Hepatic stellate cell (primary cell): ENCODE measurements around the gene C3orf70.

ENCODE experiments used
- DNase-seq: peaks from one replicate; pipeline ENCODE4 v3.0.0; 2011; ENCODE audit warnings: low spot score

Gene C3orf70

DNA sequence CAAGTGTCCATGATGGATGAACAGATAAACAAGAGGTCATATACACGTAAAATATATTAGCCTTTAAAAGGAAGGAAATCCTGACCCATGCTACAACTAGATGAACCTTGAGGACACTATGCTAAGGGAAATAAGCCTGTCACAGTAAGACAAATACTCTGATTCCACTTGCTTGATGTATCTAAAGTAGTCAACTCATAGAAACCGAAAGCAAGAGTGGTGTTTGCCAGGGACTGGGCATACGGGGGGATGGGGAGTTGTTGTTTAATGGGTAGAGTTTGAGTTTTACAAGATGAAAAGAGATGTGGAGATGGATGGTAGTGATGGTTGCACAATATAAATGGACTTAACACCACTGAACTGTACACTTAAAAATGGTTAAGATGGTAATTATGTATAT lies 65.4 kb downstream of the C3orf70 start:
- no peak for DNase-seq

DNA sequence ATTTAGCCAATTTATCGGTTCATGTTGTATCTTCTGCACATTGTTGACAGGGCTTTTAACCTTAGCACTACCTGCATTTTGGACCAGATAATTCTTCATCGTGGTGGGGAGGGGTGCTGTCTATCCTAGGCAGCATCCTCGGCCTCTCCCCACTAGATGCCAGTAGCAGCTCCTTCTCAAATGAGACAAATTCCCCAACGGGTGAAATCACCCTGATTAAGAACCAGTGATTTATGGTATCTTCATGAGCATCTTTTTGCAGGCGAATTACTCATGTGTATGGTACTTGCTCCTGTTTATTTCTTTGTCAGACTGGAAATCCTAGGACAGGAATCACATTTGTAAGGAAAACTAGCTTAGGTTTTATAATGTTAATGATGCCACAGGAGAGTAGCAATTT lies 68.0 kb downstream of the C3orf70 start:
- no peak for DNase-seq

GRCh38 chr3:185084402-185084801 lies 68.5 kb downstream of the C3orf70 start:
- DNase-seq = no peak

GRCh38 chr3:185082829-185083228 lies 70.0 kb downstream of the C3orf70 start:
- DNase-seq = no peak

DNA sequence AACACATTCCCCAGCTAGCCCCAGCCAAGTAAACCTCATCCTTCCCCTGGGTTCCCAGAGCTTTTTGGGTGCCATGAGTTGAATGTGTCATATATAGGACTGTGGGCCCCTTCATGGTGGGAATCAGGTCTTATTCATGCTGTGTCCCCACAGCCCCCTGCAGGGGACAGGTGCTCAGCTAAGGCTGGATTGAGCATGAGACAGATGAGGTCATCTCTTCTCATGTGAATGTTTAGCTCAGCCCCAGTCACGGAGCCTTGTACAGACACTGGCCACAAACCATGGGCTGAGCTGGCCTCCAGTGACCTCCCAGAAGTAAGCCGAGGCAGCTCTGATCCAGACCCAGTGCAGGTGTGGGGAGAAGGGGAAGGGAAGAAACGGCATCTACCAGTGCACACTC lies 70.7 kb downstream of the C3orf70 start:
- DNase-seq = no peak

GRCh38 chr3:185081521-185081920 lies 71.3 kb downstream of the C3orf70 start:
- DNase-seq = no peak

DNA sequence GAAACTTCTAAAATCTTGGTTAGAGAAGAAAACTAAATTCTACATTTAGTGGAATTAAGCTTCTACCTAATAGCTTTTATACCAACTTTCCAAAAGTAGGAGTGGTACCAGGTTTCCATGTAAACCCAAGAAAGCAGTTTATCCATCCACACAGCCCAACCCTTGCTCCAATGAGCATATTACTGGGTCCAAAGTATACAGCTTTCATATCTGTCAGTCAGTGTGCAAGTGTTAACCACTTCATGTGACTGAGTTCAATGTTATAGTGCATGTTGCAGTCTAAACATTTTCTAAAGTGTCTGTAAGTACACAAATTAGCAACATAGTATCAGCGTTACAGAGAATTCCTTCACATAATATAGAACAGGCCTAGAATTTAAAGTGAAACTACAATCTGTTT lies 73.2 kb downstream of the C3orf70 start:
- DNase-seq = no peak

DNA sequence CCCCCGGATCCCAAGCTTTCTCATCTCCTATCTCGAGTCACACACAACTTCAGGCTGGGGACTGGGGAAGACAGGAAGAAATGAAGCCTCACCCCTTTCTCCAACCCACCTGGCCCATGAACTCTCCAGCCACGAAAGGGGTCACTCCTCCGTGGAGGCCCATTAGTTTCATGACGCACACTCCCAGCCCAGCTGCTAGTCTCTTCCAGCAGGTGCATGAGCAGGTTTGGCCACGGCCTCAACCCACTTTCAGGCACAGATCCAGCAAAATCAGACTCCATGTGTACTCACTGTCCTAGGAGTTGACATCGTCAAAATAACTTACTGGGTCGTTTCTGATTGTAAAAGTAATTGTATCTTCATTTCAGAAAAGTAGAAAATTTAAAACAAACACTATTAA lies 76.6 kb downstream of the C3orf70 start:
- no peak for DNase-seq

DNA sequence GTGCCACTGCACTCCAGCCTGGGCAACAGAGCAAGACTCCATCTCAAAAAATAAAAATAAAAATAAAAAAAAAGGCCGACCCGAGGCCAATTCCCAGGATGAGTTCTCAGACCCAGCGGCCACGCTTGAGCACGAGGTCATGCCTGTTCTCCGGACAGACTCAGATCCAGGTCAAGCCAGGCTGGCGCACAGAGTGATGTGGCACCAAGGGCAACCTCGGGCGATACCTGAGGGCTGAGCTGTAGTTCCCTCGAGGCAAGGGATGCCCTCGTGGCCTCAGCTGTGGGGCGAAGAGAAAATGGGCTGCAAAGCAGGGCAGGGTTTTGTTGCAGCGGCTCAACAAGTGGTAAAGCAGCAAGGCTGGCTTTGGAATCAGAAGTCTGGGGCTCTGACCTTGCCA lies 77.3 kb downstream of the C3orf70 start:
- no peak for DNase-seq

- no peak for DNase-seq
These were observed 81.5 kb downstream of the C3orf70 start for GRCh38 chr3:185071287-185071800.

- DNase-seq = peak; percentile 53
These were observed 82.2 kb downstream of the C3orf70 start for GRCh38 chr3:185070491-185071286.

DNA sequence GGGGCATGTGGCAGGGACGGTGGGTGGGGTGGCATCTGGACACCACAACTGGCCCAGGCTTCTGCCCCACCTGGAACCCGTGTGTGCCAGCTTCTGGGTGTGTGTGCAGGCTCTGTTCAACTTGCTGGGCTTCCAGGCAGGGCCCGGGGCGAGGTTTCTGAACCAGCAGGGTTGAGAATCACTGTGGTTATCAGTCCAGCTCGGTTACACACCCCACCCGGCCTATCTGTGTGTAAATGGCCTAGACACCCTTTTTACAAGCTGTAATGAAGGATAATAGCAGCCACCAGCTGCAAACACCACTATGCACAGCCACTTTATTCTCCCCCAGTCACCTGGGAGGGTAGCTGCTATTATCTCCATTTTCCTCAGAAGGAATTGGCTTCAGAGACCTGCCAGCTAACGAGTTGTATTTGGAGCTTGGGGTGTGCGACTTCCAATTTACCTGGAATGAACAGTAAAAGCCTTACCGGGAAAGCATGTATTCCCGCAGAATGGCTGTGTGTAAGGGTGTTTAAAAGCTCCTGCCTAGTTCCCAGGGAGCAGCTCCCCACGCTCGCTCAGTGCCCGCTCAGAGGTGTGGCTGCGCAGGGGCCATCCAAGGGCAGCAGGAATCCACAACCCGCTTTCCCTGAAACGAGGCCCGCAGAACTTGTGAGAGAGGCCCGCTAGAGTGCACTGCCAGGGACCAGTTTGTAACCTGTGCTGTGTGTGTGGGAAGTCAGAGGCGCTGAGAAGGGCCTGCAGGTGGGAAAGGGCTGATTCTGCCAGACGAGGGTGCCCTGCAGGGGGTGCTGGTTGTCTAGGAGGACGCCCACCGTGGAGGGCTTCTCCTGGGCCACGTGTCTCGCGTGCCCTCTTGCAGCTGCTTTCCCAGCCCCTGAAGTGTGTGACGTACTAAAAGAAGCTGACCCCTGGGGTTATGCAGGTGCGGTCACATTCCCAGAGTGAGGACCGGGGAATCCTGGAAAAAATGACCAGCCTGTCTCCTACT lies 83.5 kb downstream of the C3orf70 start:
- DNase-seq = no peak

GRCh38 chr3:185067173-185067572 lies 85.7 kb downstream of the C3orf70 start:
- DNase-seq = no peak

- DNase-seq = no peak
These were observed 86.6 kb downstream of the C3orf70 start for GRCh38 chr3:185066251-185066650.

GRCh38 chr3:185065059-185065458 lies 87.8 kb downstream of the C3orf70 start:
- no peak for DNase-seq

- DNase-seq = no peak
These were observed 89.4 kb downstream of the C3orf70 start for GRCh38 chr3:185063431-185063830.

- DNase-seq = no peak
These were observed 90.7 kb downstream of the C3orf70 start for GRCh38 chr3:185062191-185062590.

GRCh38 chr3:185060655-185061054 lies 92.2 kb downstream of the C3orf70 start:
- no peak for DNase-seq

DNA sequence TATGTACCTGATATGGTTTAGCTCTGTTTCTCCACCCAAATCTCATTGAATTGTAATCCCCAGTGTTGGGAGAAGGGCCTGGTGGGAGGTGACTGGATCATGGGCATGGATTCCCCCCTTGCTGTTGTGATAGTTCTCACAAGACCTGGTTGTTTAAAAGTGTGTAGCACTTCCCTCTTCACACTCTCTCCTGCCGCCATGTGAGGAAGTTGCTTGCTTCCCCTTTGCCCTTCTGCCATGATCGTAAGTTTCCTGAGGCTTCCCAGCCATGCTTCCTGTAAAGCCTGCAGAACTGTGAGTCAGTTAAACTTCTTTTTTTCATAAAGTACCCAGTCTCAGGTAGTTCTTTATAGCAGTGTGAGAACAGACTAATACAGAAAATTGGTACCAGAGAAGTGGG lies 93.1 kb downstream of the C3orf70 start:
- DNase-seq = no peak

- no peak for DNase-seq
These were observed 94.1 kb downstream of the C3orf70 start for GRCh38 chr3:185058796-185059195.

GRCh38 chr3:185057829-185058228 lies 95.0 kb downstream of the C3orf70 start:
- no peak for DNase-seq

- DNase-seq = no peak
These were observed 96.0 kb downstream of the C3orf70 start for GRCh38 chr3:185056908-185057307.

DNA sequence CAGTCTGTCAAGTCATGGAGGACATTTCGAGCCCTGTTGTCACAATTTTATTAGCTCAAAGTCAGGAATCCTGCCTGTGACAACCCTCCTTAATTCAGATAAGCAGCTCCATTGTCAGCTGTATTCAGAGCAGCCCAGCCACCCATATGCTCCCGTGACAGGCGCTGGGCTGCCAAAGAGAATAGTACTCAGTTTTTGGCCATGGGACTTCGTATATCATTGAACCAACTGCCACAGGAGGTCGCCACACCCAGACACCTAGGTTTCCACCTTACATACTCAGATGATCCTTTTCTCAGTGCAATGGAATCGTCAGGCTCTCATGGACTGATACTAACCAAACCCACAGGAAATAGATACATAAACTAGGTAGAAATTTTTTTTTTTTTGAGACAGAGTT lies 100.2 kb downstream of the C3orf70 start:
- DNase-seq = no peak
